ENCODE measurements around the gene TSR1. TPM values are rescaled to one million over a fixed set of nuclear protein-coding genes. Genes with fewer than 3 reads are reported as not detected.

TSR1 gene
- polyA plus RNA-seq, 1 of the 3 experiments (the other 2 are of a cell fraction): 26.7 TPM

- Histone ChIP-seq H2AFZ (ENCODE audit: low read depth) (no peak overlapping the region), H3K27ac (ENCODE audit: low read depth in 2 of 2, low read length in 1 of 2) (no peak overlapping the region), H3K36me3 (replicated peaks in 1 of 2; ENCODE audit: control insufficient read depth in 1 of 2, insufficient read depth in 2 of 2, low read length in 1 of 2) (peaks cover 19 to 23% of the 10 kb centered on the region in 2 experiments), H3K4me1 (ENCODE audit: control insufficient read depth in 1 of 2, insufficient read depth in 2 of 2, low read depth in 1 of 2, low read length in 1 of 2) (no peaks in the 10 kb centered on the region), H3K79me2 (ENCODE audit: insufficient read depth) (peaks cover 2% of the 10 kb centered on the region; the same call in 1 of the 2 replicates), H4K20me1 (ENCODE audit: insufficient read depth) (no peaks in the 10 kb centered on the region), H3K4me2 (no peak overlapping the region), H3K27me3 (ENCODE audit: insufficient read depth) (no peaks in the 10 kb centered on the region), H3K9me3 (no peaks in the 10 kb centered on the region), H3K4me3 (ENCODE audit: low read depth in 2 of 2, low read length in 1 of 2) (no peak overlapping the region), H3K9ac (no peak overlapping the region), H3F3A (replicated peaks; ENCODE audit: insufficient read depth) (peaks cover 15% of the 10 kb centered on the region), H3K9me2 (no peaks in the 10 kb centered on the region)
- CTCF ChIA-PET: interaction anchor here (0.7 kb wide), 1 partner anchor 240 kb away, joined by 4 read pairs; no protein-coding TSS in a partner anchor
- no peak for DNase-seq
- POLR2A ChIA-PET: interaction anchor here (0.9 kb wide), 2 partner anchors 10 to 13 kb away, joined by 3 read pairs; no protein-coding TSS in a partner anchor
- no peak for TF ChIP-seq CHD2 (IDR thresholded peaks at IDR 0.05; ENCODE audit: low read length, partially characterized antibody)
- no peak for TF ChIP-seq MAX (IDR thresholded peaks at IDR 0.05; ENCODE audit: low read depth)
- TF ChIP-seq, protein P1, sequence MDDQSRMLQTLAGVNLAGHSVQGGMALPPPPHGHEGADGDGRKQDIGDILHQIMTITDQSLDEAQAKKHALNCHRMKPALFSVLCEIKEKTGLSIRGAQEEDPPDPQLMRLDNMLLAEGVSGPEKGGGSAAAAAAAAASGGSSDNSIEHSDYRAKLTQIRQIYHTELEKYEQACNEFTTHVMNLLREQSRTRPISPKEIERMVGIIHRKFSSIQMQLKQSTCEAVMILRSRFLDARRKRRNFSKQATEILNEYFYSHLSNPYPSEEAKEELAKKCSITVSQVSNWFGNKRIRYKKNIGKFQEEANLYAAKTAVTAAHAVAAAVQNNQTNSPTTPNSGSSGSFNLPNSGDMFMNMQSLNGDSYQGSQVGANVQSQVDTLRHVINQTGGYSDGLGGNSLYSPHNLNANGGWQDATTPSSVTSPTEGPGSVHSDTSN (IDR thresholded peaks at IDR 0.05): no peak
- TF ChIP-seq USF1 (IDR thresholded peaks at IDR 0.05; ENCODE audit: borderline replicate concordance, low read depth): no peak
- TF ChIP-seq CTCF (IDR thresholded peaks at IDR 0.05): no peak
- TF ChIP-seq, protein P2, sequence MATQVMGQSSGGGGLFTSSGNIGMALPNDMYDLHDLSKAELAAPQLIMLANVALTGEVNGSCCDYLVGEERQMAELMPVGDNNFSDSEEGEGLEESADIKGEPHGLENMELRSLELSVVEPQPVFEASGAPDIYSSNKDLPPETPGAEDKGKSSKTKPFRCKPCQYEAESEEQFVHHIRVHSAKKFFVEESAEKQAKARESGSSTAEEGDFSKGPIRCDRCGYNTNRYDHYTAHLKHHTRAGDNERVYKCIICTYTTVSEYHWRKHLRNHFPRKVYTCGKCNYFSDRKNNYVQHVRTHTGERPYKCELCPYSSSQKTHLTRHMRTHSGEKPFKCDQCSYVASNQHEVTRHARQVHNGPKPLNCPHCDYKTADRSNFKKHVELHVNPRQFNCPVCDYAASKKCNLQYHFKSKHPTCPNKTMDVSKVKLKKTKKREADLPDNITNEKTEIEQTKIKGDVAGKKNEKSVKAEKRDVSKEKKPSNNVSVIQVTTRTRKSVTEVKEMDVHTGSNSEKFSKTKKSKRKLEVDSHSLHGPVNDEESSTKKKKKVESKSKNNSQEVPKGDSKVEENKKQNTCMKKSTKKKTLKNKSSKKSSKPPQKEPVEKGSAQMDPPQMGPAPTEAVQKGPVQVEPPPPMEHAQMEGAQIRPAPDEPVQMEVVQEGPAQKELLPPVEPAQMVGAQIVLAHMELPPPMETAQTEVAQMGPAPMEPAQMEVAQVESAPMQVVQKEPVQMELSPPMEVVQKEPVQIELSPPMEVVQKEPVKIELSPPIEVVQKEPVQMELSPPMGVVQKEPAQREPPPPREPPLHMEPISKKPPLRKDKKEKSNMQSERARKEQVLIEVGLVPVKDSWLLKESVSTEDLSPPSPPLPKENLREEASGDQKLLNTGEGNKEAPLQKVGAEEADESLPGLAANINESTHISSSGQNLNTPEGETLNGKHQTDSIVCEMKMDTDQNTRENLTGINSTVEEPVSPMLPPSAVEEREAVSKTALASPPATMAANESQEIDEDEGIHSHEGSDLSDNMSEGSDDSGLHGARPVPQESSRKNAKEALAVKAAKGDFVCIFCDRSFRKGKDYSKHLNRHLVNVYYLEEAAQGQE (IDR thresholded peaks at IDR 0.05; ENCODE audit: low read depth, low read length): no peak
- TF ChIP-seq TEAD4 (IDR thresholded peaks at IDR 0.05; ENCODE audit: borderline replicate concordance, insufficient read depth): no peak
- TF ChIP-seq, protein P3, sequence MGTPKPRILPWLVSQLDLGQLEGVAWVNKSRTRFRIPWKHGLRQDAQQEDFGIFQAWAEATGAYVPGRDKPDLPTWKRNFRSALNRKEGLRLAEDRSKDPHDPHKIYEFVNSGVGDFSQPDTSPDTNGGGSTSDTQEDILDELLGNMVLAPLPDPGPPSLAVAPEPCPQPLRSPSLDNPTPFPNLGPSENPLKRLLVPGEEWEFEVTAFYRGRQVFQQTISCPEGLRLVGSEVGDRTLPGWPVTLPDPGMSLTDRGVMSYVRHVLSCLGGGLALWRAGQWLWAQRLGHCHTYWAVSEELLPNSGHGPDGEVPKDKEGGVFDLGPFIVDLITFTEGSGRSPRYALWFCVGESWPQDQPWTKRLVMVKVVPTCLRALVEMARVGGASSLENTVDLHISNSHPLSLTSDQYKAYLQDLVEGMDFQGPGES (IDR thresholded peaks at IDR 0.05; ENCODE audit: low read depth, low read length): no peak
- TF ChIP-seq FOSL2 (IDR thresholded peaks at IDR 0.05; ENCODE audit: borderline replicate concordance, low read depth): no peak
- TF ChIP-seq EP300 (IDR thresholded peaks at IDR 0.05; ENCODE audit: borderline replicate concordance in 1 of 2, low read depth in 1 of 2, low read length in 1 of 2): no peak
- TF ChIP-seq RXRA (IDR thresholded peaks at IDR 0.05; ENCODE audit: borderline replicate concordance, low read depth): no peak
- TF ChIP-seq GABPA (IDR thresholded peaks at IDR 0.05; ENCODE audit: low read depth): no peak
- no peak for TF ChIP-seq SIN3A (IDR thresholded peaks at IDR 0.05; ENCODE audit: borderline replicate concordance, low read depth, low read length)
- TF ChIP-seq, protein P4, sequence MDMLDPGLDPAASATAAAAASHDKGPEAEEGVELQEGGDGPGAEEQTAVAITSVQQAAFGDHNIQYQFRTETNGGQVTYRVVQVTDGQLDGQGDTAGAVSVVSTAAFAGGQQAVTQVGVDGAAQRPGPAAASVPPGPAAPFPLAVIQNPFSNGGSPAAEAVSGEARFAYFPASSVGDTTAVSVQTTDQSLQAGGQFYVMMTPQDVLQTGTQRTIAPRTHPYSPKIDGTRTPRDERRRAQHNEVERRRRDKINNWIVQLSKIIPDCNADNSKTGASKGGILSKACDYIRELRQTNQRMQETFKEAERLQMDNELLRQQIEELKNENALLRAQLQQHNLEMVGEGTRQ (IDR thresholded peaks at IDR 0.05; ENCODE audit: borderline replicate concordance, low read depth, low read length): no peak
- TF ChIP-seq SMC3 (IDR thresholded peaks at IDR 0.05; ENCODE audit: low read depth, low read length): no peak
- TF ChIP-seq POLR2AphosphoS5 (IDR thresholded peaks at IDR 0.05; ENCODE audit: low read depth, low read length): no peak
- TF ChIP-seq NRF1 (IDR thresholded peaks at IDR 0.05; ENCODE audit: low read depth, low read length): no peak
- no peak for TF ChIP-seq TAF1 (IDR thresholded peaks at IDR 0.05; ENCODE audit: borderline replicate concordance, low read depth, low read length)
- TF ChIP-seq RFX5 (IDR thresholded peaks at IDR 0.05; ENCODE audit: low read length): no peak
Measured at GRCh38 chr17:2319051-2319450, 17.2 kb downstream of the TSR1 start.

All from SK-N-SH (cell line).